Muscle of arm (tissue), 12 donors: ENCODE results near the gene GDPGP1. TPM values are rescaled to one million over a fixed set of nuclear protein-coding genes. Genes with fewer than 3 reads are reported as not detected.

Experiments
- DNase-seq: peaks from one replicate; pipeline ENCODE4 v3.0.0-alpha.2; 2013
- polyA plus RNA-seq, 12 donors: library from polyadenylated mRNA; unstranded; fragments of 120-200 nt; gene quantifications; one replicate each; pipeline ENCODE4 v1.2.1, GENCODE V29; 2013; ENCODE audit not compliant: insufficient read length in 12 of 12

Gene GDPGP1
- polyA plus RNA-seq, 12 donors: 1.4 to 3.1 (median 2.1) TPM; not detected in 2

- no peak for DNase-seq
These were observed 60.7 kb downstream of the GDPGP1 start for GRCh38 chr15:90294601-90295269.

- DNase-seq: no peak
These were observed 61.2 kb downstream of the GDPGP1 start for GRCh38 chr15:90295270-90295648.

Other genes starting within 250 kb of the GDPGP1 start
- gene ZNF710, start 232.9 kb upstream of the GDPGP1 start, polyA plus RNA-seq: 10 to 100 TPM in 11 of 12 donors, not detected in 1; 16.5 to 43.8 (median 21.0) TPM
- 100 to 1,000 TPM in 11 of 12 donors, not detected in 1; 159 to 288 (median 245) TPM for gene IDH2, start 131.7 kb upstream of the GDPGP1 start, polyA plus RNA-seq
- 10 to 100 TPM in 2 of 12 donors, 1 to 10 TPM in 9, not detected in 1; 3.5 to 19.7 (median 6.4) TPM for gene SEMA4B, start 32.9 kb upstream of the GDPGP1 start, polyA plus RNA-seq
- 10 to 100 TPM in 11 of 12 donors, not detected in 1; 18.9 to 32.1 (median 21.9) TPM for gene CIB1, start 268 bp upstream of the GDPGP1 start, polyA plus RNA-seq
- under 1 TPM in 8 of 12 donors, not detected in 4; 0.08 to 0.36 (median 0.21) TPM for gene TTLL13, start 15.3 kb downstream of the GDPGP1 start, polyA plus RNA-seq
- 100 to 1,000 TPM in 9 of 12 donors, 10 to 100 TPM in 2, not detected in 1; 73.0 to 111 (median 105) TPM for gene NGRN, start 31.5 kb downstream of the GDPGP1 start, polyA plus RNA-seq
- 1 to 10 TPM in 10 of 12 donors, not detected in 2; 1.9 to 4.2 (median 3.1) TPM for gene ZNF774, start 118.1 kb downstream of the GDPGP1 start, polyA plus RNA-seq
- gene IQGAP1, start 154.0 kb downstream of the GDPGP1 start, polyA plus RNA-seq: 100 to 1,000 TPM in 5 of 12 donors, 10 to 100 TPM in 7; 66.2 to 209 (median 87.6) TPM